GM12875 (cell line): ENCODE data around the gene KCNIP4.

Experiments used
- H3K4me3 ChIP-seq: one replicate; pipeline ENCODE4 v1.5.1; 2011; ENCODE audit warnings: low read depth, low read length, control low read depth
- CTCF ChIP-seq: IDR thresholded peaks from 2 replicates; pipeline ENCODE4 v1.5.1; 2011; ENCODE audit warnings: low read depth, mild to moderate bottlenecking, control low read depth, inconsistent platforms, low read length, moderate library complexity, borderline replicate concordance; ENCODE audit not compliant: insufficient read depth

The KCNIP4 gene

GRCh38 chr4:21205821-21206531, 742.6 kb downstream of the KCNIP4 start:
- no peak for TF ChIP-seq CTCF
- no peak overlapping the region for H3K4me3 ChIP-seq

- TF ChIP-seq CTCF: no peak
- H3K4me3 ChIP-seq: no peak overlapping the region
These were observed 745.2 kb downstream of the KCNIP4 start for GRCh38 chr4:21203416-21203815.

- TF ChIP-seq CTCF: no peak
- no peak overlapping the region for H3K4me3 ChIP-seq
These were observed 745.6 kb downstream of the KCNIP4 start for GRCh38 chr4:21202959-21203358.

GRCh38 chr4:21198683-21199082, 749.9 kb downstream of the KCNIP4 start:
- no peak for TF ChIP-seq CTCF
- H3K4me3 ChIP-seq: no peak overlapping the region

- no peak overlapping the region for H3K4me3 ChIP-seq
- TF ChIP-seq CTCF: no peak
These were observed 752.9 kb downstream of the KCNIP4 start for GRCh38 chr4:21195682-21196081.

- TF ChIP-seq CTCF: no peak
- H3K4me3 ChIP-seq: no peak overlapping the region
These were observed 756.2 kb downstream of the KCNIP4 start for GRCh38 chr4:21192367-21192766.

- H3K4me3 ChIP-seq: no peak overlapping the region
- TF ChIP-seq CTCF: no peak
These were observed 757.3 kb downstream of the KCNIP4 start for GRCh38 chr4:21191317-21191716.
